KOPT-K1 (cell line): ENCODE results near the gene TMEM132D.

ENCODE experiments used
- H3K27ac ChIP-seq: fragments of 200-600 bp; sonication (generic); 2 replicates; pipeline ENCODE4 v1.5.1; 2016; ENCODE audit warnings: antibody characterized with exemption, mild to moderate bottlenecking, low read depth, low read length; ENCODE audit not compliant: poor library complexity, severe bottlenecking
- H3K36me3 ChIP-seq: fragments of 200-600 bp; sonication (generic); 2 replicates; pipeline ENCODE4 v1.5.1; 2017; ENCODE audit warnings: antibody characterized with exemption, mild to moderate bottlenecking, low read length, moderate library complexity; ENCODE audit not compliant: insufficient read depth
- H3K9me3 ChIP-seq: fragments of 200-600 bp; sonication (generic); 2 replicates; pipeline ENCODE4 v1.5.1; 2017; ENCODE audit warnings: antibody characterized with exemption, low read length, mild to moderate bottlenecking; ENCODE audit not compliant: insufficient read depth, poor library complexity, severe bottlenecking

The TMEM132D gene

DNA sequence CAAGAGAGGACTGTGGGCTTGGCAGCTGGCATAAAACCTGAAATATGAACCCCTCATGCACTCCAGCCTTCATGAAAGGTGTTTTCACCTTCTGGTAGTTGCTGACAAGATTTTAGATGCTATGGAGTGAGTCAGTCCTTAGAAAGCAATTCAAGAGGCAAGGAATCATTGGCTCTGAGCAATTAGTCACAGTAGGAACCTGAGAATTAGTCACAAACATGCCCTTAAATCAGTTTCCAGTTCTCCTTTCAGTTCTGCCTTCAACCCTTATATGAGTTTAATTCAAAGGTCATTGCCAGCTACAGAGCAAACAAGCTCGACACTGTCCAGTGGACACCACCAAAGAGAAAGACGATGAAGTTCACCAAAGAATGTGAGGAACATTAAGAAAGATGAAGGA, 578.3 kb downstream of the TMEM132D start:
- no peak overlapping the region for H3K27ac ChIP-seq
- H3K36me3 ChIP-seq: no peaks in the 10 kb centered on the region
- no peaks in the 10 kb centered on the region for H3K9me3 ChIP-seq

GRCh38 chr12:129312048-129312447, 591.8 kb downstream of the TMEM132D start:
- Histone ChIP-seq H3K27ac (no peak overlapping the region), H3K36me3 (no peaks in the 10 kb centered on the region), H3K9me3 (no peaks in the 10 kb centered on the region)

DNA sequence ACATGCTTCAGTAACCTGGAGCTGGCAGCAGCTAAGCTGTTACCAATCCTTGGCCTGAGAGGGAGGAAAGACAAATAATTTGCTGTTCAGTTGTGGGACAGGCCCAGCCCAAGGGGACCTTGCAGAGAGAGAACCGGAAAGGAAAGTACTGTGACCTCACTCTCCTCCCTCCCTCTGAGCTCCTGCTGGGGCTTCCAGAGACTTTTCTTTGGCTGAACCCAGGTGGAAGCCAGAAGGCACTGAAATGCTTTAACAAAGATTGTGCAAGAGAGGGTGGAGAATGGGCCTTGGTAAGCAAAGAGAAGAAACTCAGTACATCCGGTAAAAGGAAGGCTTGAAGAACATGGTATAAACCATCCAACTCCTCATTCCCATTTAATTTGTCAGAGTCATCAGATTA, 593.5 kb downstream of the TMEM132D start:
- H3K36me3 ChIP-seq: no peaks in the 10 kb centered on the region
- H3K27ac ChIP-seq: no peak overlapping the region
- no peaks in the 10 kb centered on the region for H3K9me3 ChIP-seq

- Histone ChIP-seq H3K36me3 (no peaks in the 10 kb centered on the region), H3K27ac (no peak overlapping the region), H3K9me3 (peaks cover 4% of the 10 kb centered on the region)
Observed at GRCh38 chr12:129305851-129306250, 598.0 kb downstream of the TMEM132D start.

DNA sequence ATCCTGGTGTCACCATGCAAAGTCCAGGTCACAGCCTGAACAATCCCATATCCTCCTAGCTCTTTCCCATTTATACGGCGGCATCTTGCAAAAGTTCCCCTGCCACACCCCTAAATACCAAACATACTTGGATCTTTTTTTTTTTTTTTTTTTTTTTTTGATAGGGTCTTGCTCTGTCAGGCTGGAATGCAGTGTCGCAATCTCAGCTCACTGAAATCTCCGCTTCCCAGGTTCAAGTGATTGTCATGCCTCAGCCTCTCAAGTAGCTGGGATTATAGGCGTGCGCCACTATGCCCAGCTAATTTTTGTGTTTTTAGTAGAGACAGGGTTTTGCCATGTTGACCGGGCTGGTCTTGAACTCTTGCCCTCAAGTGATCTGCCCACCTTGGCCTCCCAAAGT, 599.3 kb downstream of the TMEM132D start:
- Histone ChIP-seq H3K9me3 (peaks cover 4% of the 10 kb centered on the region), H3K27ac (no peak overlapping the region), H3K36me3 (no peaks in the 10 kb centered on the region)

- Histone ChIP-seq H3K36me3 (no peaks in the 10 kb centered on the region), H3K9me3 (peaks cover 8% of the 10 kb centered on the region), H3K27ac (no peak overlapping the region)
Observed at GRCh38 chr12:129300011-129300410, 603.8 kb downstream of the TMEM132D start.

DNA sequence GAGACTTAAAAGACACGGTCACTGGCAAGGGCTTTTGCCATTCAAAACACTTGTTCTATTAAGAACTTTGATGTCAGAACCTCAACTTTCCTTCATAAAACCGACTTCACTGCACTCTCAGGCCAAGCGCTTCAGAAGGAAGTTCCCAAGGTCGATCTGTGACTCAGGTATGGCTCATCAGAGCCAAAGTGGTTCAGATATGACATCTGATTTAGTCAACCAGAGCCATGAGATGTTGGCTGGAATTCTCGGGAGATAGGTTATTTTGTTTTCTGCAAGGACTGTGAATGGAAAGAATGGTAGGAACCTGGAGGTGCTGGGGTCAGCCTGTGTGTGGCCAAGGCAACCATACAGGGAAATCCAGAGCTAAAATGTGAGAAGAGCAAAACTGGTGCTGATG, 604.9 kb downstream of the TMEM132D start:
- Histone ChIP-seq H3K27ac (no peak overlapping the region), H3K9me3 (peaks cover 8% of the 10 kb centered on the region), H3K36me3 (no peaks in the 10 kb centered on the region)

GRCh38 chr12:129296671-129297070, 607.2 kb downstream of the TMEM132D start:
- Histone ChIP-seq H3K9me3 (peaks cover 4% of the 10 kb centered on the region), H3K27ac (no peak overlapping the region), H3K36me3 (no peaks in the 10 kb centered on the region)

DNA sequence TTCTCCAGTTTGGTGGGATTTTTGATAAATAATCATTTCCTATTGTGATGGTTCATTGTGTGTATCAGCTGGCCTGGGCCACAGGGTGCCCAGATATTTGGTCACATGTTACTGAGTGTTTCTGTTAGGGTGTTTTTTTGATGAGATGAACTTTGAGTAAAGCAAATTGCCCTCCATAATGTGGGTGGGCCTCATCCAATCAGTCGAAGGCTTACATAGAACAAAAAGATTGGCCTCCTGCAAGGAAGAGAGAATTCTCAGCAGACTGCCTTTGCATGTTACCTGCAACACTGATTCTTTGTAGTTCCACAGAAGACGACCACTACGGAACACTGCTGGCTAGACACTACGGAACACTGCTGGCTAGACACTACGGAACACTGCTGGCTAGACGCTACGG, 609.0 kb downstream of the TMEM132D start:
- Histone ChIP-seq H3K36me3 (no peaks in the 10 kb centered on the region), H3K9me3 (peaks cover 4% of the 10 kb centered on the region), H3K27ac (no peak overlapping the region)

DNA sequence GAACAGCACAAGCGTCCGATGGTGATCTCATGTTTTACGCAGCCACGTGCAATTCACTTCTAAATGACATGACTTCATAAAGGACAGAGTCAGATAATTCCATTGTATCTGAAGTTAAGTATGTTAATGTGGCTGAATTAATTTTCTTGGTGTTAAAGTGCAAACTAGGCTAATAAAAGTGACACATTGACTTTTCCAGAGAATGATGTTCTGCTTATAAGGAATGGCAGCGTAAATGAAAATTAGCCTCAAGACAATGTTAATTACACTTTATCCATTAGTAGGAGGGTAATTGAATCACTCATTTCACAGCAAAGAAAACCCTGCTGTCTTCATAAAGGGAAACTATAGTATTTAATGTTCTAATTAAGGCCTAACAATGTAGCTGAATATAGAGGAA, 624.1 kb downstream of the TMEM132D start:
- H3K27ac ChIP-seq: no peak overlapping the region
- H3K9me3 ChIP-seq: peaks cover 9% of the 10 kb centered on the region
- no peaks in the 10 kb centered on the region for H3K36me3 ChIP-seq

DNA sequence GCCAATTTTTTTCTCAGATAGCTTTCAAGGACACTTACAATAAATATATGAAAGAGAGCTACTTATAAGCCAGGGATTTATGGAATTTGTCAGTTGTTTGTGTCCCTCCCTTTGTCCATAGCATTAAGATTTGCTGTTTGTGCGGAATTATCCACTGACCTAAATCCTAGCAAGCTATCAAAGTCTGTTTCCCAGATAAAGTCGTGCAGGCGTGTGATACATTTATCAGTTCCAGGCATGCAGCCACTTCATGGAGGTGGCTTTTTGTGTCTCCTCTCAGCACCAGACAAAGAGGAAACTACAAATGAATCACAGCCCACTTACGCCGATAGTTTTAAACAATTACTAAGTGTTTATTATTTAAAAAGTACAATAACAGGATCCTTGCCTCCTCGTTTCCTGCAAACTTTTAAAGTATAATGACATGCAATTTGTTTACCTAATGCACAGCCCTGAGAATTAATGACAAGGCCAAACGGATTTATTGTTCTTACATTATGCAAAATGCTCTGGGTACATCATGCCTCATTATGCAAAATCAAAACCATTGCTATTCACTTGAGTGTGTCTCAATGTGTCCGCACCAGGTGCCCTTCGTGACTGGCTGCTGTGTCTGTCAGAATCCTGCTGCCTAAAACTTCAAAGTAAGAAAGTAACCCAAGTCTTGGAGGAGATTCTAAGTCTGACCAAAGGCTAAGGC, 627.3 kb downstream of the TMEM132D start:
- no peaks in the 10 kb centered on the region for H3K9me3 ChIP-seq
- no peak overlapping the region for H3K27ac ChIP-seq
- H3K36me3 ChIP-seq: no peaks in the 10 kb centered on the region

GRCh38 chr12:129269756-129270495, 633.9 kb downstream of the TMEM132D start:
- Histone ChIP-seq H3K9me3 (peaks cover 6% of the 10 kb centered on the region), H3K36me3 (no peaks in the 10 kb centered on the region), H3K27ac (no peak overlapping the region)

- H3K9me3 ChIP-seq: peaks cover 19% of the 10 kb centered on the region
- no peaks in the 10 kb centered on the region for H3K36me3 ChIP-seq
- H3K27ac ChIP-seq: no peak overlapping the region
Observed at GRCh38 chr12:129258781-129259318, 645.0 kb downstream of the TMEM132D start.

- H3K9me3 ChIP-seq: peaks cover 19% of the 10 kb centered on the region
- no peak overlapping the region for H3K27ac ChIP-seq
- no peaks in the 10 kb centered on the region for H3K36me3 ChIP-seq
Observed at GRCh38 chr12:129257524-129257923, 646.3 kb downstream of the TMEM132D start.

DNA sequence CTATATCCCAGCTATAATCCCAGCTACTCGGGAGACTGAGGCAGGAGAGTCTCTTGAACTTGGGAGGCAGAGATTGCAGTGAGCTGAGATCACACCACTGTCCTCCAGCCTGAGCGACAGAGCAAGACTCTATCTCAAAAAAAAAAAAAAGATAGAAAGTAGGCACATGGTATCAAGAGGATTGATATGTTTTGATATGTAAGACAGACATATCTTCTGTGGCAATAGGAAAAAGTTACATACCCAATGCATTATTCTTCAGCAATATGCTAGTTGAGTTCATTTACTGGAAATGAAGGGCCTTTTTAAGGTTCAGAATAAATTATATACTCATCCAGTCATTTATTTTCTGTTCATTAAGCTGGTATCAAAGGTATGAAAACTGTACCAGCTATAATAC, 657.2 kb downstream of the TMEM132D start:
- no peak overlapping the region for H3K27ac ChIP-seq
- no peaks in the 10 kb centered on the region for H3K36me3 ChIP-seq
- no peaks in the 10 kb centered on the region for H3K9me3 ChIP-seq

DNA sequence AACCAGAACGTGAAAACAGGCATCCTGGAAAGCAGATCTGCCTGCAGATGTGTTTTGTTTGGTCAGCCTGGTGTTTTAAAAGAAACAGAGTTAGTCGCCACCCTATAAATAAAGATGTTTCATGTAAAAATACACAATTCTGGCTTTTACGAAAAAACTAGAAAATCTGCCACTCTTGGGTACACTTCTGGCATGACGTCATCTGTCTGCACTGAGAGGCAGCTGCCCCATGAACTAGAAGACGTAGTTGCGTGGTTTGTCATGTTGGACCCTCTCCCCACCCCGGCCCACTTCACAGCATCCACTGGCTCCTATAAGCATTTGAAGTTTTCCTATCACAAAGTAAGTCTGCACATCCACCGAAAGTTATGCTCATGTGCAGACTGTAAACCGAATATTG, 658.1 kb downstream of the TMEM132D start:
- H3K9me3 ChIP-seq: no peaks in the 10 kb centered on the region
- H3K27ac ChIP-seq: no peak overlapping the region
- H3K36me3 ChIP-seq: no peaks in the 10 kb centered on the region
